SK-N-SH (cell line): ENCODE data around the gene TACC2. TPM values are rescaled to one million over a fixed set of nuclear protein-coding genes. Genes with fewer than 3 reads are reported as not detected.

Experiments
- CTCF ChIA-PET: fragments of 300-600, 350-600 bp; formaldehyde crosslinking; extraction: SDS; loops from one replicate; lab custom pipeline; 2021; lab: Yijun Ruan, JAX
- POLR2A ChIA-PET: fragments of 350-600 bp; sonication (Branson Sonifier 250); formaldehyde crosslinking; extraction: SDS; loops from one replicate; lab custom pipeline; 2020; ENCODE audit warnings: antibody characterized with exemption, inconsistent platforms; lab: Yijun Ruan, JAX
- DNase-seq: peaks from one replicate; pipeline ENCODE4 v3.0.0; 2012
- H2AFZ ChIP-seq: fragments of 200-600 bp; sonication (generic); 2 replicates; pipeline ENCODE4 v1.8.1; 2016; ENCODE audit warnings: antibody characterized with exemption, mild to moderate bottlenecking, low read depth
- H3F3A ChIP-seq: fragments of 200-600 bp; sonication (generic); replicated peaks from 2 replicates; pipeline ENCODE3; 2016; ENCODE audit warnings: antibody characterized with exemption, mild to moderate bottlenecking; ENCODE audit not compliant: insufficient read depth
- H3K27ac ChIP-seq, 2 experiments: fragments of 200-500 bp in 1 of 2; fragments of 200-600 bp in 1 of 2; sonication (Bioruptor generic) in 1 of 2; sonication (generic), shearing (Covaris generic) in 1 of 2; 2 replicates each; pipeline versions ENCODE4 v1.5.1 to v1.6.1; 2014 to 2016; ENCODE audit warnings: low read depth in 2 of 2, inconsistent platforms in 1 of 2, low read length in 1 of 2, mild to moderate bottlenecking in 1 of 2, mixed read lengths in 1 of 2
- H3K27me3 ChIP-seq: fragments of 200-600 bp; sonication (generic), shearing (Covaris generic); 2 replicates; pipeline ENCODE4 v1.6.1; 2016; ENCODE audit warnings: mixed run types; ENCODE audit not compliant: insufficient read depth
- H3K36me3 ChIP-seq, 2 experiments: fragments of 200-500 bp in 1 of 2; fragments of 200-600 bp in 1 of 2; sonication (Bioruptor generic) in 1 of 2; sonication (generic) in 1 of 2; replicated peaks in 1 of 2; 2 replicates each; pipeline versions ENCODE3 to v1.5.1; 2014 to 2016; ENCODE audit warnings: low read length in 1 of 2, mild to moderate bottlenecking in 1 of 2; ENCODE audit not compliant: insufficient read depth in 2 of 2, control insufficient read depth in 1 of 2
- H3K4me1 ChIP-seq, 2 experiments: fragments of 200-500 bp in 1 of 2; fragments of 200-600 bp in 1 of 2; sonication (Bioruptor generic) in 1 of 2; sonication (generic), shearing (Covaris generic) in 1 of 2; 2 replicates each; pipeline versions ENCODE4 v1.5.1 to v1.6.1; 2014 to 2016; ENCODE audit warnings: low read depth in 1 of 2, low read length in 1 of 2, mixed run types in 1 of 2; ENCODE audit not compliant: insufficient read depth in 2 of 2, control insufficient read depth in 1 of 2
- H3K4me2 ChIP-seq: fragments of 200-600 bp; sonication (generic), shearing (Covaris generic); 2 replicates; pipeline ENCODE4 v1.6.1; 2017; ENCODE audit warnings: mixed run types
- H3K4me3 ChIP-seq, 2 experiments: fragments of 200-500 bp in 1 of 2; fragments of 200-600 bp in 1 of 2; sonication (Bioruptor generic) in 1 of 2; sonication (generic), shearing (Covaris generic) in 1 of 2; 2 replicates each; pipeline versions ENCODE4 v1.5.1 to v1.8.1; 2014 to 2016; ENCODE audit warnings: low read depth in 2 of 2, inconsistent platforms in 1 of 2, low read length in 1 of 2, mild to moderate bottlenecking in 1 of 2, mixed read lengths in 1 of 2, moderate library complexity in 1 of 2
- H3K79me2 ChIP-seq: fragments of 200-600 bp; sonication (generic); 2 replicates; pipeline ENCODE4 v1.8.1; 2017; ENCODE audit warnings: mild to moderate bottlenecking; ENCODE audit not compliant: insufficient read depth
- H3K9ac ChIP-seq: fragments of 200-600 bp; sonication (generic); 2 replicates; pipeline ENCODE4 v1.6.1; 2017; ENCODE audit warnings: mixed run types
- H3K9me2 ChIP-seq: fragments of 200-600 bp; sonication (generic); 2 replicates; pipeline ENCODE4 v1.6.1; 2017; ENCODE audit warnings: mixed run types
- H3K9me3 ChIP-seq: fragments of 200-600 bp; sonication (generic); 2 replicates; pipeline ENCODE4 v1.6.1; 2017; ENCODE audit warnings: mixed run types, mild to moderate bottlenecking, moderate library complexity
- H4K20me1 ChIP-seq: fragments of 200-600 bp; sonication (generic); 2 replicates; pipeline ENCODE4 v1.6.1; 2017; ENCODE audit warnings: mild to moderate bottlenecking, mixed run types; ENCODE audit not compliant: insufficient read depth
- ELF1 ChIP-seq: IDR thresholded peaks from 2 replicates; pipeline ENCODE4 v1.4.0; 2012
- EP300 ChIP-seq, 2 experiments: IDR thresholded peaks; 2 replicates each; pipeline versions ENCODE4 v1.4.0 to v1.6.1; 2012; ENCODE audit warnings: borderline replicate concordance in 1 of 2, low read depth in 1 of 2, low read length in 1 of 2
- GATA2 ChIP-seq: sonication (generic); formaldehyde crosslinking; IDR thresholded peaks from 2 replicates; pipeline ENCODE4 v1.5.0; 2020; ENCODE audit warnings: mild to moderate bottlenecking, missing genetic modification reagents
- JUND ChIP-seq: IDR thresholded peaks from 2 replicates; pipeline ENCODE4 v1.4.0; 2012
- MEF2A ChIP-seq: IDR thresholded peaks from 2 replicates; pipeline ENCODE4 v1.4.0; 2012; ENCODE audit warnings: low read depth, borderline replicate concordance
- MXI1 ChIP-seq: IDR thresholded peaks from 2 replicates; pipeline ENCODE4 v1.6.1; 2012; ENCODE audit warnings: mild to moderate bottlenecking, low read depth, low read length, improper control_type of control experiment
- NRF1 ChIP-seq: IDR thresholded peaks from 2 replicates; pipeline ENCODE4 v1.6.1; 2012; ENCODE audit warnings: low read depth, mild to moderate bottlenecking, low read length
- RCOR1 ChIP-seq: fragments of 150-350 bp; IDR thresholded peaks from 2 replicates; pipeline ENCODE4 v1.6.1; 2017; ENCODE audit warnings: antibody characterized with exemption, low read length
- RFX5 ChIP-seq: IDR thresholded peaks from 2 replicates; pipeline ENCODE4 v1.6.1; 2012; ENCODE audit warnings: mild to moderate bottlenecking, improper control_type of control experiment, low read length
- RXRA ChIP-seq: IDR thresholded peaks from 2 replicates; pipeline ENCODE4 v1.4.0; 2012; ENCODE audit warnings: low read depth, mild to moderate bottlenecking, borderline replicate concordance
- SIN3A ChIP-seq: IDR thresholded peaks from 2 replicates; pipeline ENCODE4 v1.6.1; 2012; ENCODE audit warnings: low read depth, mild to moderate bottlenecking, low read length, moderate library complexity, borderline replicate concordance
- SMC3 ChIP-seq: IDR thresholded peaks from 2 replicates; pipeline ENCODE4 v1.6.1; 2012; ENCODE audit warnings: low read depth, low read length, improper control_type of control experiment
- TAF1 ChIP-seq: IDR thresholded peaks from 2 replicates; pipeline ENCODE4 v1.6.1; 2012; ENCODE audit warnings: low read depth, mild to moderate bottlenecking, low read length, moderate library complexity, borderline replicate concordance
- TCF12 ChIP-seq: IDR thresholded peaks from 2 replicates; pipeline ENCODE4 v1.4.0; 2012
- TEAD4 ChIP-seq: IDR thresholded peaks from 2 replicates; pipeline ENCODE4 v1.4.0; 2012; ENCODE audit warnings: mild to moderate bottlenecking, borderline replicate concordance; ENCODE audit not compliant: insufficient read depth
- WGBS: methylation state at CpG from one replicate; pipeline ENCODE4 v1.1.6; 2017; ENCODE audit warnings: low lambda C conversion rate; 5-methylcytosine and 5-hydroxymethylcytosine counted together
- polyA plus RNA-seq, 3 experiments: library from polyadenylated mRNA; depleted of rRNA; stranded (reverse); fragments of >200 nt; gene quantifications; 2 replicates each; pipeline ENCODE4 v1.2.3, GENCODE V29; 2012
- TF ChIP-seq, protein P1 (sequence below): IDR thresholded peaks from 2 replicates; pipeline ENCODE4 v1.4.0; 2012; ENCODE audit warnings: low read depth, borderline replicate concordance
- TF ChIP-seq, protein P2 (sequence below): fragments of 150-350 bp; IDR thresholded peaks from 2 replicates; pipeline ENCODE4 v1.6.1; 2017; ENCODE audit warnings: antibody characterized with exemption, low read length, low read depth, borderline replicate concordance
- TF ChIP-seq, protein P3 (sequence below): IDR thresholded peaks from 2 replicates; pipeline ENCODE4 v1.4.0; 2012; ENCODE audit warnings: low read depth, borderline replicate concordance
- TF ChIP-seq, protein P4 (sequence below): IDR thresholded peaks from 2 replicates; pipeline ENCODE4 v1.4.0; 2012; ENCODE audit warnings: low read depth
- TF ChIP-seq, protein P5 (sequence below): fragments of 200-600 bp; sonication (generic); IDR thresholded peaks from 2 replicates; pipeline ENCODE4 v1.6.1; 2017; ENCODE audit warnings: antibody characterized with exemption, mild to moderate bottlenecking, moderate library complexity

Gene TACC2
- polyA plus RNA-seq, 1 of the 3 experiments (the other 2 are of a cell fraction): 8.8 TPM

DNA sequence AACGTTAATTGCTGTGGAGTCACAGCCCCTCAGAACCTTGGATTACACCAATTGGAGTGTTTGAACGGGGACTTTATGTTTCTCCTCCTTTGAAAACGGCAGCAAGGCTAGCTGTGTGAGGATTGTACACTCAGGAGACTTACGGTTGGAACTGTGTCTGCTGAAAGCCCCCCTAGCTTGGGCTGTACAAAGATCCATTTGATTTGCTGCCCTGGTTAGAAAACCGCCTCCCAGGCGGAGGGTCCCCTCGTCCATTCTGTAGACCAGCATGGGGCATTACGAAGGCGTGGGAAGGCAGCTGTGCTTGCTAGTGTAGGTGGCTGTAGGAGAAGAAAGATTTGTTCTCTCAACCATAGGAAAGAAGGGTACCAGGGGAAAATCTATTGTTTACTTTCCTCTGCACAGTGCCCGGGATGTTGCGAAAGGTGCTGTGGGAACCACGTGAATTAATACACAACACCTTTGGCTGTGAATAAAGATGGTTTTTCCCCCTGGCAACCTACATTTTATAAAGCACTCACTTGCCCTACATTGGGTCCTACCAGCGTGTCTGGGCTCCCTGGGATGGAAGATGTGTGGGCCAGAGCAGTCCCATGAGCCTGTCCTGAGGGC, 208.8 kb downstream of the TACC2 start:
- Histone ChIP-seq H3K4me3 (no peak overlapping the region), H3K9ac (no peak overlapping the region), H3K36me3 (peaks cover 0 to 4% of the 10 kb centered on the region in 2 experiments), H3F3A (no peaks in the 10 kb centered on the region), H3K27me3 (no peaks in the 10 kb centered on the region), H4K20me1 (no peaks in the 10 kb centered on the region), H3K9me2 (no peaks in the 10 kb centered on the region), H3K9me3 (no peaks in the 10 kb centered on the region), H3K79me2 (no peaks in the 10 kb centered on the region), H3K27ac (no peak overlapping the region), H3K4me2 (no peak overlapping the region), H3K4me1 (no peaks in the 10 kb centered on the region; a peak in 1 of 4 replicates), H2AFZ (no peak overlapping the region)
- DNase-seq: no peak
- WGBS: 91% methylated on average over 11 of the region's 13 CpGs
- ChIA-PET POLR2A (interaction anchor here (0.7 kb wide), 1 partner anchor 9 kb away, joined by 3 read pairs; no protein-coding TSS in a partner anchor), CTCF (no interaction called here)
- TF ChIP-seq, protein P1, sequence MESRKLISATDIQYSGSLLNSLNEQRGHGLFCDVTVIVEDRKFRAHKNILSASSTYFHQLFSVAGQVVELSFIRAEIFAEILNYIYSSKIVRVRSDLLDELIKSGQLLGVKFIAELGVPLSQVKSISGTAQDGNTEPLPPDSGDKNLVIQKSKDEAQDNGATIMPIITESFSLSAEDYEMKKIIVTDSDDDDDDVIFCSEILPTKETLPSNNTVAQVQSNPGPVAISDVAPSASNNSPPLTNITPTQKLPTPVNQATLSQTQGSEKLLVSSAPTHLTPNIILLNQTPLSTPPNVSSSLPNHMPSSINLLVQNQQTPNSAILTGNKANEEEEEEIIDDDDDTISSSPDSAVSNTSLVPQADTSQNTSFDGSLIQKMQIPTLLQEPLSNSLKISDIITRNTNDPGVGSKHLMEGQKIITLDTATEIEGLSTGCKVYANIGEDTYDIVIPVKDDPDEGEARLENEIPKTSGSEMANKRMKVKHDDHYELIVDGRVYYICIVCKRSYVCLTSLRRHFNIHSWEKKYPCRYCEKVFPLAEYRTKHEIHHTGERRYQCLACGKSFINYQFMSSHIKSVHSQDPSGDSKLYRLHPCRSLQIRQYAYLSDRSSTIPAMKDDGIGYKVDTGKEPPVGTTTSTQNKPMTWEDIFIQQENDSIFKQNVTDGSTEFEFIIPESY: no peak
- TF ChIP-seq RCOR1 (no peak), TCF12 (no peak), SIN3A (no peak), TEAD4 (no peak), EP300 (IDR thresholded peaks at IDR 0.05; ENCODE audit: borderline replicate concordance in 1 of 2, low read depth in 1 of 2, low read length in 1 of 2) (no peak), MXI1 (no peak), JUND (no peak), MEF2A (no peak)
- TF ChIP-seq, protein P2, sequence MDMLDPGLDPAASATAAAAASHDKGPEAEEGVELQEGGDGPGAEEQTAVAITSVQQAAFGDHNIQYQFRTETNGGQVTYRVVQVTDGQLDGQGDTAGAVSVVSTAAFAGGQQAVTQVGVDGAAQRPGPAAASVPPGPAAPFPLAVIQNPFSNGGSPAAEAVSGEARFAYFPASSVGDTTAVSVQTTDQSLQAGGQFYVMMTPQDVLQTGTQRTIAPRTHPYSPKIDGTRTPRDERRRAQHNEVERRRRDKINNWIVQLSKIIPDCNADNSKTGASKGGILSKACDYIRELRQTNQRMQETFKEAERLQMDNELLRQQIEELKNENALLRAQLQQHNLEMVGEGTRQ: no peak
- TF ChIP-seq, protein P3, sequence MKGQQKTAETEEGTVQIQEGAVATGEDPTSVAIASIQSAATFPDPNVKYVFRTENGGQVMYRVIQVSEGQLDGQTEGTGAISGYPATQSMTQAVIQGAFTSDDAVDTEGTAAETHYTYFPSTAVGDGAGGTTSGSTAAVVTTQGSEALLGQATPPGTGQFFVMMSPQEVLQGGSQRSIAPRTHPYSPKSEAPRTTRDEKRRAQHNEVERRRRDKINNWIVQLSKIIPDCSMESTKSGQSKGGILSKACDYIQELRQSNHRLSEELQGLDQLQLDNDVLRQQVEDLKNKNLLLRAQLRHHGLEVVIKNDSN: no peak

DNA sequence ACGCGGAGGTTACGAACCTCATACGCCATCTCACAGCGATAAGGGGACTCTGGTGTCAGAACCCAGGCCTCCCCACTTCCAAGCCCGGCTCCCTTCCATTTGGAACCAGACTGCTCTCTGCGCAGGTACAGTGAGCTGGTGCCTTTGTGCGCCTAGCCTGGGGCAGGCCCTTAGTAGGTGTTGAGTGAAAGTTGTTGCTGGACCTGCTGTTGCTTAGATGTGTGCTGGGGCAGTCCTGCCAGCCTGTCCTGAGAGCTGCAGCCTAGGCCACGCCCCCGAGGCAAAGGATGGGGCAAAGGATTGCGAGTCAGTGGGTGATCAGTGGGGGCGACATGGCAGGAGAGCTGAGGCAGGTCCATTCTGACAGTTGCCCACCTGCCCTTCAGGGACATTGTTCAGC, 209.7 kb downstream of the TACC2 start:
- no peaks in the 10 kb centered on the region for H3K9me2 ChIP-seq
- CTCF ChIA-PET: no interaction called here
- whole genome bisulfite sequencing: 91% methylated on average over 8 of the region's 12 CpGs
- TF ChIP-seq, protein P3: no peak
- TF ChIP-seq, protein P4, sequence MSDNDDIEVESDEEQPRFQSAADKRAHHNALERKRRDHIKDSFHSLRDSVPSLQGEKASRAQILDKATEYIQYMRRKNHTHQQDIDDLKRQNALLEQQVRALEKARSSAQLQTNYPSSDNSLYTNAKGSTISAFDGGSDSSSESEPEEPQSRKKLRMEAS: no peak
- TF ChIP-seq, protein P2: no peak
- no peak for TF ChIP-seq MEF2A
- TF ChIP-seq, protein P5, sequence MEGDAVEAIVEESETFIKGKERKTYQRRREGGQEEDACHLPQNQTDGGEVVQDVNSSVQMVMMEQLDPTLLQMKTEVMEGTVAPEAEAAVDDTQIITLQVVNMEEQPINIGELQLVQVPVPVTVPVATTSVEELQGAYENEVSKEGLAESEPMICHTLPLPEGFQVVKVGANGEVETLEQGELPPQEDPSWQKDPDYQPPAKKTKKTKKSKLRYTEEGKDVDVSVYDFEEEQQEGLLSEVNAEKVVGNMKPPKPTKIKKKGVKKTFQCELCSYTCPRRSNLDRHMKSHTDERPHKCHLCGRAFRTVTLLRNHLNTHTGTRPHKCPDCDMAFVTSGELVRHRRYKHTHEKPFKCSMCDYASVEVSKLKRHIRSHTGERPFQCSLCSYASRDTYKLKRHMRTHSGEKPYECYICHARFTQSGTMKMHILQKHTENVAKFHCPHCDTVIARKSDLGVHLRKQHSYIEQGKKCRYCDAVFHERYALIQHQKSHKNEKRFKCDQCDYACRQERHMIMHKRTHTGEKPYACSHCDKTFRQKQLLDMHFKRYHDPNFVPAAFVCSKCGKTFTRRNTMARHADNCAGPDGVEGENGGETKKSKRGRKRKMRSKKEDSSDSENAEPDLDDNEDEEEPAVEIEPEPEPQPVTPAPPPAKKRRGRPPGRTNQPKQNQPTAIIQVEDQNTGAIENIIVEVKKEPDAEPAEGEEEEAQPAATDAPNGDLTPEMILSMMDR: no peak
- no peak for TF ChIP-seq ELF1
- TF ChIP-seq NRF1: no peak
- TF ChIP-seq RFX5: no peak
- TF ChIP-seq TCF12: no peak
- TF ChIP-seq TAF1: no peak
- no peak for TF ChIP-seq GATA2 (CRISPR knock-in tag)
- TF ChIP-seq SMC3: no peak
- TF ChIP-seq RXRA: no peak

More for the DNA sequence above, 209.7 kb downstream of the TACC2 start:
- no peak overlapping the region for H3K4me2 ChIP-seq
- no peaks in the 10 kb centered on the region for H3K27me3 ChIP-seq
- no peaks in the 10 kb centered on the region for H3K9me3 ChIP-seq
- H3K36me3 ChIP-seq: peaks cover 0 to 4% of the 10 kb centered on the region in 2 experiments
- no peak overlapping the region for H3K4me3 ChIP-seq
- no peak overlapping the region; a peak in 1 of 4 replicates for H3K27ac ChIP-seq
- H3F3A ChIP-seq: no peaks in the 10 kb centered on the region
- H3K79me2 ChIP-seq: no peaks in the 10 kb centered on the region
- no peak overlapping the region for H2AFZ ChIP-seq
- no peak overlapping the region for H3K9ac ChIP-seq
- H3K4me1 ChIP-seq: no peaks in the 10 kb centered on the region
- DNase-seq: no peak
- H4K20me1 ChIP-seq: no peaks in the 10 kb centered on the region
- POLR2A ChIA-PET: no interaction called here
